Right forelimb (tissue), 1 donor: ENCODE results near the gene TMEM38B.

Experiments
- DNase-seq: peaks from one replicate; pipeline ENCODE4 v3.0.0-alpha.2; 2018

The TMEM38B gene

GRCh38 chr9:105694190-105694847 is at the start of gene TMEM38B:
Gene TMEM38B, plus strand, starts transcription at chr9:105694541. Its CDS starts 120 bp downstream, at chr9:105694661.
- peak; percentile 86 for DNase-seq

GRCh38 chr9:105646879-105647594 is 47.3 kb upstream of the TMEM38B start:
- DNase-seq = no peak

GRCh38 chr9:105647595-105648349 is 46.6 kb upstream of the TMEM38B start:
- no peak for DNase-seq

GRCh38 chr9:105651806-105652205 is 42.5 kb upstream of the TMEM38B start:
- no peak for DNase-seq

- DNase-seq = peak; percentile 54
Observed at GRCh38 chr9:105656131-105656921, 38.0 kb upstream of the TMEM38B start.

- DNase-seq = no peak
Observed at GRCh38 chr9:105658351-105658750, 36.0 kb upstream of the TMEM38B start.

- no peak for DNase-seq
Observed at GRCh38 chr9:105661011-105661410, 33.3 kb upstream of the TMEM38B start.

- DNase-seq = no peak
Observed at GRCh38 chr9:105662184-105663104, 31.9 kb upstream of the TMEM38B start, which contains the start of gene TAL2. Gene TAL2, plus strand, starts transcription at chr9:105662457. Its CDS starts 40 bp downstream, at chr9:105662497.

GRCh38 chr9:105663914-105664313 is 30.4 kb upstream of the TMEM38B start:
- no peak for DNase-seq

GRCh38 chr9:105667867-105668266 is 26.5 kb upstream of the TMEM38B start:
- no peak for DNase-seq

GRCh38 chr9:105670315-105670714 is 24.0 kb upstream of the TMEM38B start:
- no peak for DNase-seq

- no peak for DNase-seq
Observed at GRCh38 chr9:105670775-105671174, 23.6 kb upstream of the TMEM38B start.

GRCh38 chr9:105672711-105673234 is 21.6 kb upstream of the TMEM38B start:
- DNase-seq = no peak

GRCh38 chr9:105673850-105674387 is 20.4 kb upstream of the TMEM38B start:
- no peak for DNase-seq

- no peak for DNase-seq
Observed at GRCh38 chr9:105676351-105676923, 17.9 kb upstream of the TMEM38B start.

- DNase-seq = no peak
Observed at GRCh38 chr9:105678163-105678562, 16.2 kb upstream of the TMEM38B start.

GRCh38 chr9:105678781-105679180 is 15.6 kb upstream of the TMEM38B start:
- DNase-seq = no peak

GRCh38 chr9:105679257-105680022 is 14.9 kb upstream of the TMEM38B start:
- no peak for DNase-seq

GRCh38 chr9:105681313-105681712 is 13.0 kb upstream of the TMEM38B start:
- DNase-seq = no peak

- DNase-seq = no peak
Observed at GRCh38 chr9:105681724-105682123, 12.6 kb upstream of the TMEM38B start.
